GM19035 (cell line): Measurements from ENCODE around the gene CSPG4.
"Not testable (repeated sequence)": the region's sequence is repeated elsewhere in the genome, so short reads cannot be mapped to it uniquely, and the experiment has no call there.

Experiments used
- ATAC-seq: cut with Tn5 transposase; IDR thresholded peaks from one replicate; pipeline ENCODE4 v1.9.1; 2021; ENCODE audit not compliant: unreplicated experiment

CSPG4 gene

DNA sequence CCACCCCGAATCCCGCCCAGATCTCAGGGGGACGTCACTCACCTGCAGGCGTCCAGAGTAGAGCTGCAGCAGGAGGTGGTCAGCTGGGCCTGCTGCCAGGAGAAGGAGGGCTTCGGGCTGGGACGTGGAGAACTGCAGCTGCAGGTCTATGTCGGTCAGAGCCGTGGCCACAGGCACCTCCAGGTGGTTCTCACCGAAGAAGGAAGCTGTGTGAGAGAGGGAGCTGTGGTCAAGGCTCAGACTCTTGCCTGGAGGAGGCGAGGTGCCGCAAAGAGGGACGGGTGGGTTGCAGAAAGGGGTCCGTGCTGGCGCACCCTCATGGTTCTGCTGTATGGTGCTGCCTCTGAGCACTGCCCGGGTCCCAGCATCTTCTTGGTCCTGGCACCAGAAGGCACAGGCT is 19.6 kb downstream of the CSPG4 start:
- ATAC-seq = not testable (repeated sequence)

- ATAC-seq = not testable (repeated sequence)
Measured at GRCh38 chr15:75692311-75692710, 20.3 kb downstream of the CSPG4 start.

DNA sequence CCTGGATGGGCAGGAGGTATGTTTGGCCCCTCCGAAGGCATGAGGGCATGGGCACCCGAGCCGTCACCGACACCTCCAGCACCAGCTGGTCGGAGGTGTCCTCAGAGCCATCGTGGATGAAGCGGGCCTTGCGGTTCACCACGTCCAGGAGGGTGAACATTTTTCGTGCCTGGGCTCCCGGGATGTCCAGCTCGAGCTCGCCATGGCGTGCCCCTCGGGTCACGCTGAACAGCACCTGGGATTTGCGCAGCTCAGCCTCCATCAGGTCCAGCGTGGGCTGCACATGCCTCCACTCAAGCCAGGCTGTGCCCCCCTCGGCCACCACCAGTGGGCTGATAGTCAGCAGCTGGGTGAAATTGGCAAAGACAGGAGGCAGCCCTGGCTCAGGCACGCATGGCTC is 23.2 kb downstream of the CSPG4 start:
- ATAC-seq = not testable (repeated sequence)

DNA sequence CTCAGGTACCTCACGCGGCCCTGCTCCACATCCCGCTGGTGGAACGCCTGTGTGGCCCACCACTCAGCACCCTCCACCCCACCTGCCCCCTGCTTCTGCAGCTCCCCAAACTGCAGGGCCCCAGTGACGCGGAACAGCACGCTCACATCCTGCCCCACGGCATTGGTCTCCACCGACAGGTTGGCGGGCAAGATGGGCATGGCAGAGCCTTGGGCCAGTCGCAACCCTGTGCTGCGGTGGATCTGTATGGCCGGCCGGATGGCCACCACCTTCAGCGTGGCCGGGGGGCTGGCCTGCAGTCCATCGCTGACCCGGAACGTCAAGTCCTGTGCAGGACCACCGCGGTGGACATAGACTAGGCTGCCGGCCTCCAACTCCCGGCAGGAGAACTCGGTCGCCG is 23.8 kb downstream of the CSPG4 start:
- ATAC-seq = no peak

GRCh38 chr15:75688278-75688557 is 24.4 kb downstream of the CSPG4 start:
- no peak for ATAC-seq

DNA sequence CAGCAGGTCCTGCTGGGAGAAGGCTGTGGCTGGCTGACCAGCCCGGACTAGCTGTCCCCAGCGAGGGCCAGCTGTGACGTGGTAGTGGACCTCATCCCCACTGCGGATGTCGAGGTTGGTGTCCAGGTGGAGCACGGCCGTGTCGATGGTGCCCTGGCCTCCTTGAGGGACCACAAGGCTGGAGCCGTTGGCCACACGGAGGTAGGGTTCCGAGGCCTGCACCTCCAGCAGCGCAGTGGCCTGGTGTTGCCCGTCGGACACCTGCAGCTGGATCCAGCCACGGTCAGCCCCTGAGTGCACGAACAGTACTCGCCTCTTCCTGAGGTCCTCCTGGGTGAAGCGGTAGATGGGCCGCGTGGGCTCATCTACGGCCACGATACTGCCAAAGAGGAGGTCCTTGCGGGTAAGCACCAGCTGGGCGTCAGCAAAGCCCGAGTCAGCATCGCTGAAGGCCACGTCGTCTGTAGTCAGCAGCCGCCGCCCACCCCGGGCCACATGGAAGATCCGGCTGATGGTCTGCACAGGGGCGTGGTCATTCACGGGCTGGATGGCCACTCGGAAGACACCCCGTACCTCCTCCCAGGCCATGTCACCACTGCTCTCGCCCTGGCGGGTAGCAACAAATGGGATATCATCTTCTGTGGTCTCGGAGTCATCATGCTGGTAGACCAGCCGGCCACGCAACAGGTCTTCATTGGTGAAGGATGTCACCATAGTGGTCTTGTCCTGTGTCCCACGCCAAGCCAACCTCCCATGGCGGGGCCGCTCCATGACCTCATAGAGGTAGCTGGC is 25.0 kb downstream of the CSPG4 start:
- ATAC-seq = no peak

GRCh38 chr15:75686212-75686642 is 26.4 kb downstream of the CSPG4 start:
- not testable (repeated sequence) for ATAC-seq

DNA sequence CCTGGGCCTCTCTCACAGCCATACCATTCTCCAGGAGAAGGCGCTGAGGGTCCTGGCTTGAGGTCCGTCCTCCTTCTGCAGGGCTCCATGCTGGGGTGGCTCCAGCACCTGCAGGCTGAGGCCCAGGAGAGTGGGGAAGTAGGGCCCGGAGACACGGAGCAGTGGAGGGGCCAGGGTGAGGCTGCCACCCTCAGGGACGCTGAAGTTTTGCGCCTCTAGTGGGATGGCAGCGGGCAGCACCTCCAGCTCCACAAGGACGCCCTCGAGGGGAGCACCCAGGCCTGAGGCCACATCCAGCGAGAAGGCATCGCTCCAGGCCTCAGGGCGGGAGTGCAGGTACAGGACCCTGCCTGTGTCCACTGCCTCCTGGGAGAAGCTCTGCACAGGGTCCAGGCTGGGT is 27.5 kb downstream of the CSPG4 start:
- no peak for ATAC-seq

GRCh38 chr15:75684648-75685047 is 28.0 kb downstream of the CSPG4 start:
- no peak for ATAC-seq

- not testable (repeated sequence) for ATAC-seq
Measured at GRCh38 chr15:75683646-75684312, 28.9 kb downstream of the CSPG4 start.

DNA sequence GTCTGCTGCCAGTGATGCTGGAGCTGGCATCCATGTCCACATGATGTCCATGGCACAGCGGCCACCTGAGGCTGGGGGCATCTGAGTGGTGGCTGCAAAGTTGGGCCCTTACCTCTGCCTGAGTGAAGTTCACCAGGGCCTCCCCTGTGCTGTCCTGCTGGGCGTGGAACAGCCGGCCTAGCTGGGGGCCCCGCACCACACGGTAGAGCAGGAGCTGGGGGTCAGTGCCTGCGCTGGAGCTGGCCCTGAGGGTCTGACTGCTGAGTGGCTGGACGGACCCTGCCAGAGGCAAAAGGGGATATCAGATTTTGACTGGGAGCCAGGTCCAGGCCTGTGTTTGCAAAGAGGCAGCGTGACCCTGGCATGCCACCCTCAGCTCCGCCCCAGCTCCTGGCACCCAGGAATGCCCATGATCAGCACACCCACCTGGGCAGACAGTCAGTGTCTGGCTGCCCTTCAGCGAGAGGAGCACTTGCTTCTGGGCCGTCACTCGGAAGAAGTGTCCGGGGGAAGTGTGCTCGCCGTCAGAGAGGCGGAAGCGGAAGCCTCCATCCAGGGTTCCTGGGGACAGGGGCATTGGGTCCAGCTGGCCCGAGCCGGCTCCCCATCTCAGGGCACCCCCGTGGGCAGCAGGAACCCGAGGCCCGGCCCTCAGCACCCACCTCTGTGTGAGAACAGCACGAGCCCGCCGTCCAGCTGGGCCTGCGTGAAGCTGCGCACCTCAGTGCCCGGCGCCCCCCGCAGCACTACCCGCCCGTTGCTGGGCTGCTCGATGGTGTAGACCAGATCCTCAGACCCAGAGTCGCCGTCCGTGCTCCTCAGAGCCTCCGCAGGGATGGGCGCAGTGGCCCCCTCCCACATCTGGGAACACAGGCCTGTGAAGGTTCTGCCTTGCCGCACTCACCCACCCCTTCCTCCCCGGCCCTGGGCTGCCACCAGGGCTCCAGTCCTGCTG is 30.2 kb downstream of the CSPG4 start:
- no peak for ATAC-seq

- no peak for ATAC-seq
Measured at GRCh38 chr15:75680007-75680789, 32.5 kb downstream of the CSPG4 start.

- ATAC-seq = not testable (repeated sequence)
Measured at GRCh38 chr15:75678324-75678690, 34.3 kb downstream of the CSPG4 start.

DNA sequence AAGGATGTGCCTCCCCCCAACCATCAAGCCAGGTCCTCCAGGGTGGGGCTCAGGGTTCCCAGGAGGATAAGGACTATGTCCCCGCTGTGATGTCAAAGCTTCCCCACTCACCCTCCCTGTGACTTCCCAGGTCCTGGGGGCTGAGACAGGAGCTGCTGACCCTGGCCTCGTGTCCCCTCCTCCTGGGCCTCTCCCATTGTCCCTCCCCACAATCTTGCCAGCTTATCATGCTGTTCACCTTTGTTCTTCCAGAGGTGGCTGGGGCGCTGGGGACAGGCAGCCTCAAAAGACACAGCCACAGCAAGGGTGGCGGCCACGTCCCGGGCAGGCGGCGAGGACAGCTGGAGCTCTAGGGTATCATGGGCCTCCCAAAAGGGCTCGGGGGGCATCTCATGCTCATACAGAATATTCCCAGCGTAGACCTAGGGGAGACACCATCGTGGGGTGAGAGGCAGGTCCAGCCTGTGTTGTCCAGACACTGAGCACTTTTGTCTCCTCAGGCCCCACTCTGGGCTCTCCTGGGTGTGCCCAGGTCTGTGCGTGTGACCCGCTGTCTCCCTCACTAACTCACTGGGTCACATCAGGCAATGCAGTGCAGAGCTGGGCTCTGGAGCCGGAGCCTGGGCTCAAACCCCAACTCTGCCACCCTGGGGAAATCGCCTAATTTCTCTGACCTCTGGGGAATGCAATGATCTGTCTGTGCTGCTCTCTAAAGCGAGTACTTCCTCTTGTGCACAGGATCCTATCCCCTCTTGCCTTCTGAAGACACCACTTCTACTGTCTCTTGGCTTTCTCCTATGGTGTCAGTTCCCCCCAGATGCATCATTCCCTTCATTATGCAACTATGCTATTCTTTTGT is 35.0 kb downstream of the CSPG4 start:
- no peak for ATAC-seq

DNA sequence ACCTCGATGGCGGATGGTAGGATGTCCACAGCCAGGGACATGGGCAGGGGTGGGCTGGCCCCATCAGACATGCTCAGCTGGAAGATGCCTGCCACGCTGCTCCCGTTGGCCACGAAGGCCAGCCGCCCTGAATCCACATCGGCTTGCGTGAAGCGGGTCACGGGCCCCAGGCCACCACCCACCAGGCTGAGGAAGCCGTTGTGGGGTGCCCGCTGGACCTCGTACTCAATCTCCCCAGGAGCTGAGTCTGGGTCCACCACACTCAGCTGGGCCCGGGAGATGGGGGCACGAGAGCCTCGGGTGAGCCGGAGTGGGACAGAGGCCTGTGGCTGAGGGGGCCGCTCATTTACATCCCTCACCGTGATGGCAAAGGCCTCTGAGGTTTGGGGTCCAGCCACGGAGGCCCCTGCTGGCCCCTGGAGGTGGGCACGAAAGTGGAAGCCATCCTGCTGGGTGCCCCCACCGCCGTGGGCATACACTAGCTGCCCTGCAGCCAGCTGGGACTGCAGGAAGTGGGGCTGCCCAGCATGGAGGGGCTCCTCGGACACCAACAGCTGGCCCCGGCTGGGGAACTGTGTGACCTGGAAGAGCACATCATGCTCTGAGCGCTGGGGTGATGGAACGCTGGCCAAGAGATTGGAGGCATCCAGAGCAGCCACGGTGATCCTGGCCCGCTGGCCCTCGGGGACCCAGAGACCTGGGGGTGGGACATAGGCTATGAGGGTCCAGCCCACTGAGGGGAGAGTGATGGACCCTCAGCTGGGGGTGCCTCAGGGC is 35.8 kb downstream of the CSPG4 start:
- no peak for ATAC-seq

DNA sequence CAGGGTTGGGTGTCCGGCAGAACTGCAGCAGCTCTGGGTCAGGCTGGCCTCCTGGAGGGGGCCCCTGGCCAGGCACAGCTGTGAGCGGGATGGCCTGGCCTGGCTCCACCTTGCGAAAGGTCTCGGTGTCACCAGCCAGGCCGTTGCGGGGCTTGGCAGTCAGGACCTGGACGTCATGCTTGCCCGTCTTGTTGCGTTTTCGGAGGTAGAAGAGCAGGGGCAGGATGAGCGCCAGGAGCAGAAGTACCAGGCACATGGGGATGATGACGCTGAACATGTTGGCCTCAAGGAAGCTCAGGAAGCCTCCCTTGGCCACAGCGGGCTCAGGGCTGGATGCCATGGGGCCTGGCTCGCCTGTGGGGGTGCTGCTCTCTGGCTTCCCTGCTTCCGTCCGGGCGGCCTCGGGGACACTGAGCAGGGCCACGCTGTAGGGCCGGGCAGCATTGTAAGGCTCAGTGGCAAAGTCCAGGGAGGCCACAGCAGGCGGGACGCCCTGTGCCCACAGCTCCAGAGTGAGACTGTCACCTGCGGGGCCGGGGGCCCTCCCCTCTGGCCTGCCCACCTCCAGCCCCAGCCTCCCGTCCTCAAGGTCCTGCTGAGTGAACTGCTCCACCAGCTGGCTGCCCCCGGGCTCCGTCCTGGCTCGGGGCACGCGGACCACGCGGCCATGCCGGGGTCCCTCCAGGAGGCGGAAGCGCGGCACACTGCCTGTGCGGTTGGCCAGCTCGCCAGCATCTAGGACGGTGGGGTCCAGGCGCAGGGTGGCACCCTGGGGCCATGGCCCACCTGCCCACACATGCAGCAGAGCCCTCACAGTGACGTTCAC is 36.9 kb downstream of the CSPG4 start:
- ATAC-seq = no peak

- no peak for ATAC-seq
Measured at GRCh38 chr15:75674366-75674765, 38.3 kb downstream of the CSPG4 start.
